GM18507 (cell line): Measurements from ENCODE around the gene CPNE4.

ENCODE experiments used
- DNase-seq: peaks from one replicate; pipeline ENCODE4 v3.0.0; 2011; ENCODE audit warnings: low read depth; ENCODE audit not compliant: insufficient read length; ENCODE audit errors: extremely low spot score
- FAIRE-seq: peaks from 2 replicates; lab custom pipeline; 2011; peaks lifted over from hg19 to GRCh38; lab: Jason Lieb, UNC

CPNE4 gene

DNA sequence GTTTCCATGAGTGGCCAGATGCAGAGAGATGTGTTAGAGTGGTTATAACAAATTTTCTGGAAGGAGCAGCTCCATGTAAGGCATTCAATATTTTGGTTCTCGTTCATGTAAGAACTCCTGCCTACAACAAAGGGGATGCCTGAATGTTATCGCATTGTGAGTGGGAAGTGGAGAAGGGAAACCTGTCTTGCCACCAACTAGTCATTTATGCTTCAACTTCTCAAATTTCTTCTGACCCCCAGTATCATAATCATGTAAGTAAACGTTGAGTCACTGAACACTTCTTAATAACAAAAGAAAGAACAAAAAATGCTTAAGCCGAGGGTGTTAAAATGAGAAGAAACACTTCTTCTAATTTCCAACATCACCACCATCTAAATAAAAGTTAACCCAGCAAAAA is 470.0 kb downstream of the CPNE4 start:
- no peak for FAIRE-seq
- no peak for DNase-seq

DNA sequence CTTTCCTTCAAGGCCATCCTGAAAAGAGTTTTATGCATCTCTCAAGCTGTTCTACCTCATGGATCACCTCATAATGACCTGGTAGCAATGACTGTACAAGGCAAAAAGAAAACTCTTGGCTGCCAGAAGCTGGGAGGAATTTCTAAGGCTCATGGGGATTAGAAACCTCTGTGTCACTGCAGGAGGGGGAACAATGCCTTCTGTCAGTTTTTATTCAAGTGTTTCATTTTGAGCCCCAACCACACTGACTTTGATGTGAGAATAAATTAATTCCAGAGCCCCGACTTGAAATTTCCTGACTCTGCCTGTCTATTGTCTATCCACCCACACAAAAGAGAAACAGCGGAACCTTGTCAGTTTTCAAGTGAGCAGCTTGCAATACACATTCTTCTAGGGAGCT is 473.3 kb downstream of the CPNE4 start:
- no peak for FAIRE-seq
- DNase-seq: no peak

DNA sequence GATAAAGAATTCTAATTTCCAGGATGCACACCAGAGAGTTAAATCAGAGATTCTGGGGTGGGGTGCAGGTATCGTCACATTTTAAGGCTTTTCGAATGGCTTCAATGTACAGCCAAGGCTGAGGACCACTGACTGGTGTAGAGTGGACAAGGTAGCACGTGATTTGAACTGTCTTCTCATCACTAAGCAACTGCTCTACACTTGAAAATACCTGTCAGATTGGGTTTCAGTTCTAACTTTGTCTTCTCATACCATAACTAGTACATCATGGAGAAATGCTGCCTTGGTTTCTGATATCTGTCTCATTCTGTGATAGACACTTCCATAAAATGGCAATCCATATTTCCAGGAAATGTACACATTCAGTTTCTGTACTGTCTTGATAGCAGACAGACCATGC is 474.0 kb downstream of the CPNE4 start:
- DNase-seq: no peak
- FAIRE-seq: no peak

DNA sequence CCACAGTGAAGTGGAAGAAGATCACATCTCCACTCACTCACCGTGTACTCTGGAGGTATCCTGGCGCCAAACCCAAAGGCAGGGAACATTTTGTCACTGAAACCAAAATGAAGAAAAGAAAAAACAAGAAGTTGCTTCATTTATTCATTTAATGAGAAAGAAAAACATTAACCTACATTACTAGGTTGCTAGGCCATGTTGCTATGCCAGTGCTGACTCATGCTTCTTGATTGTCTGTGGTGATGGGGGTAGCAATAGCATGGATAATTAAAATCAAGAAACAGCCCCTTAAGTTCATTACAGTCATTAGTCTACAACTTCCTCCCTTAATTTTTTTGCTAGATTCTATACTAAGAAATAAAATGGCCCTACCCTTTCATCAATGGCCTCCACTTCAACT is 479.4 kb downstream of the CPNE4 start:
- DNase-seq: no peak
- no peak for FAIRE-seq

DNA sequence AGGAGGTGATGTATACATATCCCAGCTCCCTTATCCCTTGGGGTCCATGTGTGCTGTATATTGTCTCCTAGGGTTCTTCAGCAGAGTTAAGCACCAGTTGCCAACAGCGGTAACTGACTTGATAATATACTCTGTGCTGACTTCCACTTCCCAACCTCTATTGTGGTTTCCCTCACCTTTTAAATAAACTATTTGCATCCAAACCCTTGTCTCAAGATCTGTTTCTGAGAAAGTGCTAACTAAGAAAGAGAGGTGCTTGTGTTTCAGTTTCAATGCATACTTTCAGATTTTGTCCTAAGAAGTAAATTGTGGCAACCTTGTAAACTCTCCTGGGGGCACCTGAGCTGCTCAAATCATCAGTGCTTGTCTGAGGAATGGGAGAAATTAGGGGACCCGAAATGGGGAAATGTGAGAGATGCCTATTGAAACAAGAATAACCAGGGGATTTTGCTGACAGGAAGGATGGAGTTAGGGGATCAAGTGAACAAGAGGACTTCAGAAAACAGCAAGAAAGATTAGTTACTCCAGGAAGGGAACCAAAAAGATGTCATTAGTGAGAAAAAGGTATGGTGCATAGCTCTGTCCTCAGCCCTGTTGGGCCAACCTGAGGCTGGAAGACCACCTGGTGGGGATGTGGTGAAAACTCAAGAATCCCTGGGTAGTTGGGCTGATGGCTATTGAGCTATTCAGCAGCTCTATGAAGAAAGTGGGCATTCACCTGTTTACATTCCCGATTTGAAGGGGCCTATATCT is 481.1 kb downstream of the CPNE4 start:
- FAIRE-seq (peak; percentile 91), DNase-seq (peak; percentile 7)

DNA sequence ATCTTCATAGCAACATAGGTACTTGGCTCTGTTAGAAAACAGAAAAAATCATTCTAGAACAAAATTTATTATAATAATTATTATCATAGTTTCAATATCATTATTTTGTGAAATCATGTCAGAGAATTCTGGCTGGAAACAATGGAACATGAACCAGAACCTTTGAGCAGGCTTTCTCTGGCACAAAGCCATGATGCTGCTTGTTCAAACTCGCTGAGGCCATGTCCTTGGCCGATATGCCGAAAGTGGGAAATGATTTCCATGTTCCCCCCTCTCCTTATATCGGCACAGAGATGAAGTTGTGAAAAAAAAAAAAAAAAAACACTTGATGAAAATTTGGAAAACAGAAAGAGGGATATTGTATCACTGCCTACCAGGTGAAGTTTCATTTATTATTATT is 483.1 kb downstream of the CPNE4 start:
- FAIRE-seq (no peak), DNase-seq (no peak)

DNA sequence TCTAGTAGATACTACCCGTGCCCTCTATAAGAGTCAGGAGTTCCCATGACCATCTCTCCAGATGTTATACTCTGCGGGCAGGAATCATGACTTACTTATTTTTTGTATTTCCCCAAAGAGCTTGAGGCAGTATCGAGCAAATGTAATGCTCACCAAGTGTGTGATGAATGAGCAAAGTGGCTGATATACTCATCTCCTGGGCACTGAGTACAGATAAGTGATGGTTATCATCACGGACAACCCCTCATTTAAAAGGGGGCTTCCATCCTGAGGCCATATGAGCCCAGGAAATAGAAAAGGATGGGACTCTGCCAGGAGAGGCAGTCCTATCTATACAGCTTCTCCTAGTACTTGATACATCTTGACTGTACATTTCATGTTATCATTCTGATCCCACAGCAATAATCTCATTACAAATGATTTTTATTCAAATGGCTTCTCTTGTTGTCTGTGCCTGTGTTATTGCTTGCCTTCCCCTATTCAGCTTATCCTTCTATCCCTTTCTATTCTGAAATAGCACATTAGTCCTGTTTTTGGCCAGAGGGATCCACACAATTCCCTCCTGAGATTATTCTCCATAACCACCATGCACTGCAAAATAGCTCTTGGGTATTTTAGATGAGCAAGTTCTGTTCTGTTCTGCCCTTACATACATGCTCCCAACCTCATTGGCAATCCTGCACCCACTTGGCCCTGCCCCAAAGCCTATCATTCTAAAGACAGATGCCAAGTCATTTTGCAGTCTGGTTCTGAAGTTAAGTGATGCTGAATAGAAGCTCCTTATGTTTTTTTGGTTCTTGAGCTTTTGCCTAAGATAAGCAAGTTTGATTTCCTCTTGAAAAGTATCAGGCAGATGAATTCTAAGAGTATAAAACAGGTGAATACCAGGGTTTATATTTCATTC is 484.0 kb downstream of the CPNE4 start:
- DNase-seq: no peak
- no peak for FAIRE-seq

DNA sequence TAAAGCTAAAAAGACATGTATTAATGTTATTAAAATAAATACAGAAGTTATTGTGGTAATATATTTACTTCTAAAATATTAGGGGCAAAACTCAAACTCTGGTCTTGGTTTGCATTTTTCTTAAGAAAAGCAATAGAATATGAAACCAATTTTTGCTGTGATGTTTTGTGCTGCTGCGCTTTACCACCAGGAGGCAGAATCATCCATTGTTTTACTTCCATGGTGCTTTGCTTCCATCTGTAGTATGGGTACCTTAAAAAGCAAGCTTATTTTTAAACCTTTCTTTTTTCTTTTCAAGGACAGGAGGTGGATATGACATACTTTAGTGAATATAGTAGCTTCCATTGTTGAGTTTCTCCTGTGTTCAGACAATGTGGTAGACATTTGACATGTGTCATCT is 485.5 kb downstream of the CPNE4 start:
- FAIRE-seq: peak; percentile 67
- DNase-seq: peak; percentile 2

DNA sequence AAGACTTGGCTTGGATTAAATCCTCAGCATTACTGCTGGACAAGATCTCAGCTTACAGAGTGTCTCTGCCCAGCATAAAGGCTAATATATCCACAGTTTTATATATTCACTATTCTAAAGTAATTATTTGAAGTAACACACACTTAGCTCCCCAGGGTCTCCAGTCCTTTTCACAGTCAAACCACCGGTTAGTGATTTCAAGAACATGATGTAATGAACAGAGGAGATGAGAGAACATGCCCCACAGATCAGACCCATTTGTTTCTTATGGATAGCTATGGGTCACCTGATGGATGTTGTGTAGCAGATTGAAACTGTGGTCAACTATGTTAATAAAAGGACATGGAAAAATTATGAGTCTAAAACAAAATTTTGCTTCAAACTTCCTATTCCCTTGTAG is 487.2 kb downstream of the CPNE4 start:
- DNase-seq (no peak), FAIRE-seq (no peak)

DNA sequence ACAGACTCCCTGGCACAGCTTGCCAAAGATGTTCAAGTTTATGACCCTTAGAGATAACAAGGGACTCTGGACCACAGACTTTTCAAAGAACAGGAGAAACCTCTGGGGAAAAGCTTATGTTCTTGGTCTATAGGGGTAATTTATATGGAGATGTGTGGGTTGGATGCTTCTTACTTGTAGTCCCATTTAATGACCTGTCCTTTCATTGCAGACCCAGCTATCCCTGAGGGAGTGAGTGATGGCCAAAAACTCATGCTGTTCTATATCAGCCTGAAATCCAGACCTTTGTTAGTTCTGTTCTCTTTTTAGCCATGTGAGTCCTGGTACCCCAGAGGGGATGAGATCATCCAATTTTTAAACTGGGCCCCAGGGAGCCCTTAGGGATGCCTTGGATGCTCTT is 488.4 kb downstream of the CPNE4 start:
- DNase-seq: no peak

DNA sequence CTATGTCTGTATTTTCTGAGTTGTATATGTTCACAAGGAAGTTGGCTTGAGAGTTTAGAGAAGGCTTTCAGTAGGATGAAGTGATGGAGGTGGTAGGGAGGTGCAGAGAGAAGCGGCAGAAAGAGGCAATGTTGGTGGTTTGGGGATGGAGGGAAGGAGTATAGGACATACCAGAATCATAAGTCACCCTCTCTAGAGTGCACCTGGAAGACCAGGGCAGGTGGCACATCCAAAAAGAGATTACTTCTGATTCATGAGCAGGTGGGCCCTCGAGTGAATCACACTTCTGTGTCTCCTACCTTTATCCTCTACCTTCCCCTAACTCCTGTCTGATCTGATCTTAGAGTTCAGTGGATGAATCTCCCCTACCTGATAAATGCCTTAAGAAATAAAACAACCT is 490.3 kb downstream of the CPNE4 start:
- FAIRE-seq (no peak), DNase-seq (no peak)

More for the DNA sequence above, 488.4 kb downstream of the CPNE4 start:
- no peak for FAIRE-seq

DNA sequence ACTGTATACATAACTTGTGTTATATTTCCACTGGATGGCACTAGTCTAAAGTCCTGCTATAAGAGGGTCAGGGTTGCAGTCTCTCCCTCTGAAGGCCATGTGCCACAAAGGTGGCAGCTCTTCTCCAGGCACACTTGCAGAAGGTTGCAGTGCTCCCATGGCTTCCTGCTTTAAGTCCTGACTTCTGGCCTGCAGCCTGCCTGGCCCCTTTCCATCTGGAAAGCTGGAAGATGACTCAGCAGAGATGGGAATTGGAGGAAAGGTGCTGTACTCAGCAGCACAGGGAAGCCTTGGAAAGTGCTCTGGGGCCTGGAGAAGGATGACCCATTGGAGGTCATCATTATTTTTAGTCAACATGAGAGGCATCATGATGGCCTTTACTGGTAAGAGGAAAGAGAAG is 491.1 kb downstream of the CPNE4 start:
- DNase-seq (no peak), FAIRE-seq (no peak)

DNA sequence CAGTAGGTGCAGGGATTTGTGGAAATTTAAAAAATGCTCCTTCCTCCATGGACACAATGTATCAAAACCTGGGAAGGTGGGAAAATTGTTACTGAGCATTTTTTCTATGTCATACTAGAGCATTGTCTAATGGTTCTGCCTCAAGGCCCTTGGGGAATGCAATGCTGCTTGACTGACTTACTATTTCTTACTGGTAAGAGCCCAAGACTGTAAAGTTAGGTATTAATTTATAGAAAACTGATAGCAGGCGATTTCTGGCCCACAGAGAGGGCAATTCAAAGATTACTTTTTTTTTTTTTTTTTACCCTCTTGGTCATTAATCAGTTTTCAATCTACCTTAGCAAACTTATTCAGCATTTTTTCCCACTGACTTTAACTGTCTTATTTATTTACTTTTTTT is 493.5 kb downstream of the CPNE4 start:
- FAIRE-seq (no peak), DNase-seq (no peak)

DNA sequence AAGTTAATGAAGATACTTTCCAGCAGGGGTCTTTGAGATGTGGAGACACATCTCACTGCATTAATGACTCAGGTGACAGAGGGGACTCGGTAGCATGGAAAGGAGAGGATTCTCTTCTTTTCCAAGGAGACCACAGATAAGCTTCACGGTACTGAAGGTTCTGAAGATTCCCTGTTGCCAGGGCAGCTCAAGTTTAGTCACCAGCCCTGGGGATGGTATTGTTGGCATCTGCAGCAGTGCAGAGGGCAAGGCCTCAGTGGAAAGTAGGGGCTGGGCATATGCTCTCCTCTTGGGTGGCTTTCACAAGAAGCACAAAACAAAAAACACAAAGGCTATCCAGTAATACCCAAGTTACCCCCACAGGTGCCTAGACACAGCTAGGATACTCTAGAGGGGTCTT is 494.0 kb downstream of the CPNE4 start:
- FAIRE-seq (no peak), DNase-seq (no peak)

DNA sequence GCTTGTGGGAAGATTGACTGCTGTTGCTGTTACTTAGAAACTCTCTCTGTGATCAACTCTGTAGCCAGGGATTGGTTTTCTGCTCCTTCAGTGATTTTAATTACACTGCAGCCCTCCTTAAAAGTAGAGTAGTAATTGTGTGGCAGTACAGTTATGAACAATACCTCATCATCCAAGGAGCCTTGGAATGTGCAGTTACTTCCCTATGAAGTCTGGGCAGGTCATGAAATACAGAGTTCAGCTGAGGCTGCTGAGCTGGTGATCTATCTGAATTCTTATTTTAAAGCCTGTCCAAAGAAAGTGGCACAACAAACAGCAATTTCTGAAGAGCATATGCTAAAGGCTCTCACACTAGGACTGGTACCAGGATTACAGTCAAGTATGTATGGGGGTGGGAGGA is 494.7 kb downstream of the CPNE4 start:
- DNase-seq (no peak), FAIRE-seq (no peak)

DNA sequence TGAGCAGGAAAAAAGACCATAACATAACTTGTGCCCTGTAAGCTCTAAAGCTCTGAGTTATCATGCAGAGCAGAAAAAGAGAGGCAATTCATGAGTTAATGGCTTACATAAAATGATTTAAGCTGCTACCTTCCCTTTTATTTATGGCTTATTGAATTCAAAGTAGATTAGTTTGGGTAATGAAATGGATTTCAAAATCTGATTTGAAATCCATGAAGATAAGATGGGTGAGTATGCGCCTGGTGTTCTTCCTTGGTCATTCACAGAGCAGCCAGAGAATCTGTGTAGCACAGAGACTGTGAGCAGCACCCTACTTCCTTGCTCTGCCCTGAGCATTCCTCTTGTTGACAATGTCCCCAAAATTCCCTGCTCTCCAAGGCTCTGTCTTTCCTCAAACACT is 495.8 kb downstream of the CPNE4 start:
- no peak for FAIRE-seq
- DNase-seq: no peak

DNA sequence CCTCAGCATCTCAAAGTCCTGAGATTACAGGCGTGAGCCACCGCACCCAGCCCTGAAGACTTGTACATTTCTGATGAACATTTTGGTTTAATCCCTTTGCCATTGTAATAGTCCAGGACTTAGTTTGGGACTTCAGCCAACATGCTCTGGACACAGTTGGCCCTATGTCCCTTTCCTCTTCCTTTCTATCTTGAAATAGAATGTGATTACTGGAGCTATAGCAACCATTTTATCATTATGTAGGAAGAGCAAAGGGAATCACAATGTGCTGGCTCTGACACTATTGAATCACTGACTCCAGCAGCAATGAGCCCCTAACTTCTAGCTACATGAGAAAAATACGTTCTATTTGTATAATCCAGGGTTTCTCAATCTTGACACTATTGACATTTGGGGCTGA is 497.3 kb downstream of the CPNE4 start:
- no peak for FAIRE-seq
- no peak for DNase-seq

DNA sequence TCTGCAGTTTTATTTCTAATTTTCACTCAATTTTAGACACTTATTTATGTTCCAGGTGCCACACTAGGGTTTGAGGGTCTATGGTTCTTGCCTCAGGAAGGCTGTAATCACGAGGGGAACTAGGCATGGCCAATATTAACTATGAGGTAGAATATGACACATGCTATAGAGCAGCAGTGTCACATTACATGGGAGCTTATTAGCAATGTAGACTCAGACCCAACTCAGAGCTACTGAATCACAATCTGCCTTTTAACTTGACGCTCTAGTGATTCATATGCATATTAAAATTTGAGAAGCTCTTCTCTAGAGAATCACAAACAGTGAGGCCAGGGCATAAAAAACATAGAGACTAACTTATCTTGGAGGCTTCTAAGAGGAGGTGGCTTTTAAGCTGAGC is 499.2 kb downstream of the CPNE4 start:
- DNase-seq: no peak
- FAIRE-seq: no peak

DNA sequence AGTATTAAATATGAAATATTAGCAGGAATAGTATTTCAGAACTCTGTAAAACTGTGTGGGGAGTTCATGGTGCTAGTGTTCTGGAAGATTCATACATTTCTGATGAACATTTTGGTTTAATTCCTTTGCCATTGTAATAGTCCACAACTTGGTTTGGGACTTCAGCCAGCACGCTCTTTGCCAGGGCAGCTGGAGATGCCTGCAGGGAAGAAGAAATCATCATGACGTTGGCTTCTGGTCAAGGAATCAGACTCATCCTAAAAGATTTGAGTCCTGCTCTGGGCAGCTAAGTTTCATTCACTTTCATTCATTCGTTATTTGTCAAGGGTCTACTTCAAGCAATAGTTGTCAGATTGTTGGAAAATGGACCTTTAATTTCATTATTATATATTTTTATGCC is 499.7 kb downstream of the CPNE4 start:
- no peak for FAIRE-seq
- DNase-seq: no peak

DNA sequence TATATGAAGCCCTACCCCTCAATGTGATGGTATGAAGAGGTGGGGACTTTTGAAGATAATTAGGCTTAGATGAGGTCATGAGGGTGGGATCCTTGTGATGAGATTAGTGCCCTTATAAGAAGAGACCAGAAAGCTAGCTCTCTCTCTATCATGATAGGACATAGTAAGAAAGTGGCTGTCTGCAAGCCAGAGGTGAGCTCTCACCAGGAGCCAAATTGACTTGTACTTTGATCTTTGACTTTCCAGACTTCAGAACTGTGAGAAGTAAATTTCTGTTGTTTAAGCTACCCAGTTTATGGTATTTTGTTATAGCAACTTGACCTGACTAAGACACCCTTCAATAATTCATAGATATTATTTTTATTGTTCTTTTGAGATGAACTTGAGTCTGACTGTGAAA is 502.2 kb downstream of the CPNE4 start:
- no peak for DNase-seq
- no peak for FAIRE-seq

DNA sequence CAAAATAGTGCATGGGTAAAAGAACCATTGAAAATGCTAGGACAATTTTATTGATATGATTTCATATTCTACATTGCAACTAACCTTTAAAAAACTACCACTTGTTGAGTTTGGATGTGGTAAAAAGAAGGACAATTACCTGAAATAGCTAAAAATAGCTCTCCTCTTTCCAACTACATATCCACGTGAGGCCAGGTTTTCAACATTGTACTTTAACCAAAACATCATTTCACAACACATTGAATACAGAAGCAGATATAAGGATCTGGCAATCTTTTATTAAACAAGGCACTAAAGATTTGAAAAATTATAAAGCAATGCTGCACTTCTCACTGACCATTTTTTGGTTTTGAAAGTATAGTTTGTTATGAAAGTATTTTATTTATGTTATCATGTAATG is 504.0 kb downstream of the CPNE4 start:
- FAIRE-seq (no peak), DNase-seq (no peak)
